ENCODE measurements around the gene XRCC4. TPM values are rescaled to one million over a fixed set of nuclear protein-coding genes. Genes with fewer than 3 reads are reported as not detected.

XRCC4 gene
- total RNA-seq, 1 donor from 2014 or later = 8.2 TPM

DNA sequence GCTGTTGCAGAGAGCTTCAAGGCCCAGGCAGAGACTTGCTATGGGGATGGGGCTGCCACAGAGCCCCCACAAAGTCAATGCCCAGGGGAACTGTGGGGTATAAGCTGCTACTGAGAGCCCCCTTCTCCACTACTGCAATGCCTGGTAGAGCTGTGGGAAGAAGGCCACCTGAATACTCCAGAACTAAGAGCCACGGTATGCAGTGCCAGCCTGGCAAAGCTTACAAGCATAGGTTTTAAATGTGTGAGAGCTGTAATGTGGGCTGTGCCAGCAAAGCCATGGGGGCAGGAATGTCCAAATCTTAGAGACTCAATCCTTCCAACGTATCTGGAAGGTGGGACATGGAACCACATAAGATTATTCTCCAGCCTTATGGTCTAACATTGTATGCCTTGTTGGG, 49.2 kb downstream of the XRCC4 start:
- TF ChIP-seq, protein P1, sequence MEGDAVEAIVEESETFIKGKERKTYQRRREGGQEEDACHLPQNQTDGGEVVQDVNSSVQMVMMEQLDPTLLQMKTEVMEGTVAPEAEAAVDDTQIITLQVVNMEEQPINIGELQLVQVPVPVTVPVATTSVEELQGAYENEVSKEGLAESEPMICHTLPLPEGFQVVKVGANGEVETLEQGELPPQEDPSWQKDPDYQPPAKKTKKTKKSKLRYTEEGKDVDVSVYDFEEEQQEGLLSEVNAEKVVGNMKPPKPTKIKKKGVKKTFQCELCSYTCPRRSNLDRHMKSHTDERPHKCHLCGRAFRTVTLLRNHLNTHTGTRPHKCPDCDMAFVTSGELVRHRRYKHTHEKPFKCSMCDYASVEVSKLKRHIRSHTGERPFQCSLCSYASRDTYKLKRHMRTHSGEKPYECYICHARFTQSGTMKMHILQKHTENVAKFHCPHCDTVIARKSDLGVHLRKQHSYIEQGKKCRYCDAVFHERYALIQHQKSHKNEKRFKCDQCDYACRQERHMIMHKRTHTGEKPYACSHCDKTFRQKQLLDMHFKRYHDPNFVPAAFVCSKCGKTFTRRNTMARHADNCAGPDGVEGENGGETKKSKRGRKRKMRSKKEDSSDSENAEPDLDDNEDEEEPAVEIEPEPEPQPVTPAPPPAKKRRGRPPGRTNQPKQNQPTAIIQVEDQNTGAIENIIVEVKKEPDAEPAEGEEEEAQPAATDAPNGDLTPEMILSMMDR (conservative IDR thresholded peaks at IDR 0.05) = no peak
- Mint-ChIP-seq H3K36me3 (ENCODE audit: low read depth) (peaks cover 22% of the 10 kb centered on the region), H3K27me3 (ENCODE audit: low read depth) (no peaks in the 10 kb centered on the region), H3K4me3 (no peak overlapping the region), H3K9me3 (peaks cover 16% of the 10 kb centered on the region), H3K4me1 (no peaks in the 10 kb centered on the region), H3K27ac (ENCODE audit: unreplicated experiment) (no peak overlapping the region)
- DNase-seq (ENCODE audit: low read depth, low spot score) = no peak

DNA sequence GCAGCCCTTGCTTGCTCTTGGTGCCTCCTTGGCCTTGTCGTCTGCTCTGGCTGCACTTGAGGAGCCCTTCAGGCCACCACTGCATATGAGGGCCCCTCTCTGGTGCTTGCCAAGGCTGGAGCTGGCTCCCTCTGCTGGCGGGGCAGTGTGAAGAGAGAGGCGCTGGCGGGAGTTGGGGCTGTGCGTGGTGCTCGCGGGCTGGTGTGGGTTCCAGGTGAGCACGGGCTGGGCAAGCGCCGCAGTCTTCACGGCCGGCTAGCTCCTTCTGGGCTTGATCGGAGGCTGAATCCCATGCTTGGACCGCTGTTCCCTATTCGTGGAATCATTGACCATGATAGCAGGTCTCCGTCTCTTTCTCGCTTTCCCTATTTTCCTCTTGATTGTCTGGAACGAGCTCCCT, 56.5 kb downstream of the XRCC4 start:
- H3K36me3 Mint-ChIP-seq (ENCODE audit: low read depth) = peaks cover 25% of the 10 kb centered on the region
- no peaks in the 10 kb centered on the region for H3K27me3 Mint-ChIP-seq (ENCODE audit: low read depth)
- H3K4me3 Mint-ChIP-seq = no peak overlapping the region
- no peak overlapping the region for H3K27ac Mint-ChIP-seq (ENCODE audit: unreplicated experiment)
- H3K4me1 Mint-ChIP-seq = no peaks in the 10 kb centered on the region
- peaks cover 13% of the 10 kb centered on the region for H3K9me3 Mint-ChIP-seq
- TF ChIP-seq, protein P1 (conservative IDR thresholded peaks at IDR 0.05) = no peak
- DNase-seq (ENCODE audit: low read depth, low spot score) = no peak

DNA sequence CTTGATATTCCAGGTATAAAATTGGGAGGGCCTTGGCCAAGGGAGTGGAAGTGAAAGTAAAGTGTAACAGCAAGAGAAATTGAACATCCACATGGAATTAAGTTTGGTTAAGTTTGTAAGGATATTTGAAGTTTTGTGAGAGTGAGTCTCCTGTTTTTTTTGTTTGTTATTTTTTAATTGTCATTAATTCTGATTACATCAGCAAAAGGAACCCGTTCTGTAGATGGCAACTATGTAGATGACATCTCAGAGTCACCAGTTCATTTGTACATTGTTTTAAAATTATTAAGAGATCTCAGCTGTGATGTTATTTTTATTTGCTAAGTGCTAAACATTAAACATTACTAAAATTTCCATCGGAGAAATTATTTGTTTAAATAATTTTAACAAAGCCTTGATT, 65.2 kb downstream of the XRCC4 start:
- no peak for DNase-seq (ENCODE audit: low read depth, low spot score)
- Mint-ChIP-seq H3K27me3 (ENCODE audit: low read depth) (no peaks in the 10 kb centered on the region), H3K36me3 (ENCODE audit: low read depth) (peaks cover 2% of the 10 kb centered on the region), H3K27ac (ENCODE audit: unreplicated experiment) (no peak overlapping the region), H3K4me3 (no peak overlapping the region), H3K4me1 (no peaks in the 10 kb centered on the region), H3K9me3 (peaks cover 3% of the 10 kb centered on the region)
- TF ChIP-seq, protein P1 (conservative IDR thresholded peaks at IDR 0.05) = no peak

DNA sequence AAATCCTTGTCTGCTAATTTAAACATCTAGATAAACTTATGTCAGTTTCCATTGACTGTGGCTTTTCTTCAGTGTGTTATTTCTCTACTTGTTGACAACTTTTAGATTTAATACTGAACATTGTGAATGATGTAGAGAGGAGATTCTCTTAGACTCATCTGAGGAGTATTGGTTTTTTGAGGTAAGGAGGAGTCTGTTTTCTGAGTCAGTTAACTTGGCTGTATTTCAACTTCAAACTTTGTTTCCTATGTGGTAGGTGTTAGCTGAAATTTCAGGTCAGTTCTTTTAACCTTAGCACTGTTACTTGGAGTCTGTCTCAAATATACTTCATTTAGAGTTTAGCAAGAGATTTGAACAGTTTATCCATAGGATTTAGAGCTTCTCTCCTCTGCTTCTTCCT, 67.9 kb downstream of the XRCC4 start:
- H3K9me3 Mint-ChIP-seq = peaks cover 3% of the 10 kb centered on the region
- TF ChIP-seq, protein P1 (conservative IDR thresholded peaks at IDR 0.05) = no peak
- no peaks in the 10 kb centered on the region for H3K4me1 Mint-ChIP-seq
- H3K27ac Mint-ChIP-seq (ENCODE audit: unreplicated experiment) = no peak overlapping the region
- H3K4me3 Mint-ChIP-seq = no peak overlapping the region
- H3K27me3 Mint-ChIP-seq (ENCODE audit: low read depth) = no peaks in the 10 kb centered on the region
- no peak for DNase-seq (ENCODE audit: low read depth, low spot score)
- H3K36me3 Mint-ChIP-seq (ENCODE audit: low read depth) = peaks cover 6% of the 10 kb centered on the region

DNA sequence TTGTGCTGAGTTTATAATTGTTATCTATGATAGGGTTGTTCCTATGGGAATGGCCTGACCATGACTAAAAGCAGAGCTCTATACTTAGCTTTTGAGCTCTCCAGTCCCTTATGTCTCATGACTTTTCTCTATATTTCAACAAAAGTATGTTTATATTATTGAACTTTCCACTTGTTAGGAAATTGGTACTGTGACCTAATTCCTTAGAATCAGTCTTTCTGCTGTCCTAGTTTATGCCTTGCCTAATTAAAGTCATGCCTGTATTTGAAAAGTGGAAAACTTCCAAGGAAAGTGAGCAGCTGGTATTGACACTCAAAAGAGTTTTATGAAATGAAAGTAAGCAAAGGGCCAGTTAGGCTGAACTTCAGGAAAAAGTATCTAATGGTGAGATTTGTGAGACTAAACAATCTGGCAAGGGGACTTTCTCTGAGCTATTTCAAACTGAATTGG, 68.6 kb downstream of the XRCC4 start:
- TF ChIP-seq, protein P1 (conservative IDR thresholded peaks at IDR 0.05) = no peak
- Mint-ChIP-seq H3K4me3 (no peak overlapping the region), H3K36me3 (ENCODE audit: low read depth) (peaks cover 6% of the 10 kb centered on the region), H3K4me1 (no peaks in the 10 kb centered on the region), H3K9me3 (peaks cover 3% of the 10 kb centered on the region), H3K27ac (ENCODE audit: unreplicated experiment) (no peak overlapping the region), H3K27me3 (ENCODE audit: low read depth) (no peaks in the 10 kb centered on the region)
- no peak for DNase-seq (ENCODE audit: low read depth, low spot score)

DNA sequence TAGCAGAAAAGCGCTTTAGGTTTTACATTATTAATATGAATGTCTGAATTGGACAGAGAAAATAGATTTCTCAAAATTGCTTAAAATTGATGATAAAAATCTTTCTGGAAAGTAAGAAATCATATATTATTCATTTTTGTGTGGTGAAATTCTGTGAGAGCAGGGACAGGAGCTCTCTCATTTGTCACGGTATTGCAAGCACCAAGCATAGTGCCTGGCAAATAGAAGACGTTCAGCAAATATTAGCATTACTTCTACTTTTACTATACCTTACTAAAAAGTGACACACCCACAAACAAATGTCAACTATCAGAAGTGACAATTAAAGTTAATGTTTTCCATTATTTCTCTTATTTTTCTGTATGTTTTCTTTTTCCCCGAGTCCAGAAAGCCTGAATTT, 69.1 kb downstream of the XRCC4 start:
- no peak overlapping the region for H3K4me3 Mint-ChIP-seq
- DNase-seq (ENCODE audit: low read depth, low spot score) = no peak
- TF ChIP-seq, protein P1 (conservative IDR thresholded peaks at IDR 0.05) = no peak
- H3K9me3 Mint-ChIP-seq = peaks cover 3% of the 10 kb centered on the region
- no peak overlapping the region for H3K27ac Mint-ChIP-seq (ENCODE audit: unreplicated experiment)
- H3K27me3 Mint-ChIP-seq (ENCODE audit: low read depth) = no peaks in the 10 kb centered on the region
- peaks cover 6% of the 10 kb centered on the region for H3K36me3 Mint-ChIP-seq (ENCODE audit: low read depth)
- no peaks in the 10 kb centered on the region for H3K4me1 Mint-ChIP-seq

All from neural crest cell (in vitro differentiated cells).